ENCODE results near the gene MYH9. TPM values are rescaled to one million over a fixed set of nuclear protein-coding genes. Genes with fewer than 3 reads are reported as not detected.

Gene MYH9
- total RNA-seq, 1 experiment from 2014 or later = 258 TPM

GRCh38 chr22:36267896-36268485 is 119.8 kb downstream of the MYH9 start:
- no peaks in the 10 kb centered on the region for H3K4me1 ChIP-seq (ENCODE audit: control insufficient read depth in 1 of 2, insufficient read depth in 2 of 2, low read length in 2 of 2)
- CTCF ChIA-PET = no interaction called here
- BruUV-seq (replicated peaks) = no TSS peak

More at GRCh38 chr22:36267896-36268485, 119.8 kb downstream of the MYH9 start:
- no peaks in the 10 kb centered on the region for H3K9me2 ChIP-seq (ENCODE audit: insufficient read depth)
- no peak overlapping the region for H3K27ac ChIP-seq (ENCODE audit: low read depth, low read length)
- no peak for DNase-seq (ENCODE audit: low read depth, low spot score)
- no peak overlapping the region for H3K9ac ChIP-seq (ENCODE audit: low read length)
- TF ChIP-seq ZFX (IDR thresholded peaks at IDR 0.05) (no peak), ZBTB33 (IDR thresholded peaks at IDR 0.05; ENCODE audit: extremely low read depth, insufficient replicate concordance, low read length) (no peak), YY1 (IDR thresholded peaks at IDR 0.05; ENCODE audit: extremely low read depth, insufficient replicate concordance, low read depth, low read length) (no peak), RAD21 (IDR thresholded peaks at IDR 0.05; ENCODE audit: low read depth) (no peak), MAX (IDR thresholded peaks at IDR 0.05) (no peak), JUND (IDR thresholded peaks at IDR 0.05) (no peak), ATF3 (IDR thresholded peaks at IDR 0.05) (no peak)
- intact Hi-C loops (cut with micrococcal nuclease) = no loop called here
- RAD21 ChIA-PET (ENCODE audit: low non-redundant PET in 1 of 2, low total read pairs in 2 of 2, uncharacterized antibody in 2 of 2, unreplicated experiment in 2 of 2) = no interaction called here
- no peaks in the 10 kb centered on the region for H3K79me2 ChIP-seq (ENCODE audit: insufficient read depth, low read length)
- no peaks in the 10 kb centered on the region for H4K20me1 ChIP-seq (ENCODE audit: insufficient read depth)
- H3K27me3 ChIP-seq (ENCODE audit: insufficient read depth, low read length) = peaks cover 4% of the 10 kb centered on the region; the same call in 1 of the 2 replicates
- H3K4me2 ChIP-seq (ENCODE audit: low read length) = no peak overlapping the region
- no peak overlapping the region for H3K4me3 ChIP-seq (replicated peaks in 1 of 2; ENCODE audit: low read depth in 1 of 2, low read length in 2 of 2)
- POLR2A ChIA-PET = no interaction called here
- no peak for ATAC-seq
- H3K36me3 ChIP-seq (ENCODE audit: control insufficient read depth in 1 of 2, insufficient read depth in 2 of 2, low read length in 2 of 2) = no peaks in the 10 kb centered on the region
- no peaks in the 10 kb centered on the region for H3K9me3 ChIP-seq (ENCODE audit: control insufficient read depth in 1 of 2, insufficient read depth in 1 of 2, low read depth in 1 of 2, low read length in 2 of 2)
- no peak overlapping the region for H2AFZ ChIP-seq (ENCODE audit: low read depth, low read length, poor library complexity, severe bottlenecking)

All from HCT116 (cell line).